Breast epithelium (tissue), 4 donors: ENCODE data around the gene PPP6R3. TPM values are rescaled to one million over a fixed set of nuclear protein-coding genes. Genes with fewer than 3 reads are reported as not detected.

ENCODE experiments used
- DNase-seq, 2 donors: peaks; one replicate each; pipeline ENCODE4 v3.0.0-alpha.2; 2019; ENCODE audit warnings: low spot score in 2 of 2
- H3K27ac ChIP-seq, 2 donors: fragments of 200-600 bp; sonication (generic) in 1 of 2; one replicate each; pipeline ENCODE4 v1.5.1; 2016 to 2019; ENCODE audit warnings: mild to moderate bottlenecking in 1 of 2
- H3K27me3 ChIP-seq, 2 donors: fragments of 200-600 bp; sonication (generic) in 1 of 2; one replicate each; pipeline versions ENCODE4 v1.5.1 to v1.6.0; 2017 to 2019; ENCODE audit warnings: control low read depth in 1 of 2, mild to moderate bottlenecking in 1 of 2
- H3K36me3 ChIP-seq: fragments of 200-600 bp; one replicate; pipeline ENCODE4 v1.5.1; 2019
- H3K4me1 ChIP-seq, 2 donors: fragments of 200-600 bp; sonication (generic); one replicate each; pipeline ENCODE4 v1.5.1; 2016 to 2019; ENCODE audit warnings: control low read depth in 1 of 2
- H3K4me3 ChIP-seq, 3 donors: fragments of 200-600 bp; sonication (generic); 1 replicate in 2 of 3; 2 replicates in 1 of 3; pipeline ENCODE4 v1.5.1; 2016 to 2019; ENCODE audit warnings: mild to moderate bottlenecking in 3 of 3, moderate library complexity in 2 of 3
- H3K9me3 ChIP-seq, 2 donors: fragments of 200-600 bp; sonication (generic) in 1 of 2; one replicate each; pipeline ENCODE4 v1.5.1; 2016 to 2019; ENCODE audit warnings: control low read depth in 1 of 2
- CTCF ChIP-seq, 3 donors: fragments of 450-650 bp; IDR thresholded peaks; one replicate each; pipeline ENCODE4 v1.5.1; 2016 to 2017; ENCODE audit warnings: antibody characterized with exemption in 3 of 3, mild to moderate bottlenecking in 3 of 3, moderate library complexity in 3 of 3
- POLR2A ChIP-seq: fragments of 450-650 bp; IDR thresholded peaks from one replicate; pipeline ENCODE4 v1.6.1; 2016; ENCODE audit warnings: antibody characterized with exemption, mild to moderate bottlenecking, moderate library complexity
- POLR2AphosphoS5 ChIP-seq, 3 donors: sonication (generic); formaldehyde crosslinking; IDR thresholded peaks; one replicate each; pipeline ENCODE4 v1.6.1; 2017; ENCODE audit warnings: antibody characterized with exemption in 3 of 3
- intact Hi-C: fragments of 100-400 bp; cut with DNase I; formaldehyde crosslinking; loops from one replicate; pipeline ENCODE4 v1.15.1; 2023; ENCODE audit warnings: low total_unique reads
- total RNA-seq, 3 donors: library from RNA; depleted of rRNA; stranded (reverse); fragments of >200 nt; gene quantifications; one replicate each; pipeline ENCODE4 v1.1.0, GENCODE V29; 2016

PPP6R3 gene
- total RNA-seq, 3 donors from 2014 or later, result 113 to 227 (median 183) TPM

GRCh38 chr11:68581439-68581838, 120.9 kb downstream of the PPP6R3 start:
- H3K9me3 ChIP-seq, result no peaks in the 10 kb centered on the region
- no peak for TF ChIP-seq CTCF (IDR thresholded peaks at IDR 0.05)
- TF ChIP-seq POLR2A, result no peak
- no peak for TF ChIP-seq POLR2AphosphoS5 (IDR thresholded peaks at IDR 0.05)
- DNase-seq, result no peak
- intact Hi-C loops, result no loop called here
- H3K4me3 ChIP-seq, result no peak overlapping the region
- no peaks in the 10 kb centered on the region for H3K4me1 ChIP-seq
- H3K27ac ChIP-seq, result no peak overlapping the region
- H3K27me3 ChIP-seq, result no peaks in the 10 kb centered on the region
- H3K36me3 ChIP-seq, result no peaks in the 10 kb centered on the region

- no peaks in the 10 kb centered on the region for H3K27me3 ChIP-seq
- H3K4me1 ChIP-seq, result no peaks in the 10 kb centered on the region
- H3K27ac ChIP-seq, result no peak overlapping the region
- no peaks in the 10 kb centered on the region for H3K36me3 ChIP-seq
- intact Hi-C loops, result no loop called here
- no peaks in the 10 kb centered on the region for H3K9me3 ChIP-seq
- TF ChIP-seq CTCF (IDR thresholded peaks at IDR 0.05) (no peak), POLR2A (no peak), POLR2AphosphoS5 (IDR thresholded peaks at IDR 0.05) (no peak)
- H3K4me3 ChIP-seq, result no peak overlapping the region
- DNase-seq, result no peak
Measured at GRCh38 chr11:68581901-68582300, 121.3 kb downstream of the PPP6R3 start.

GRCh38 chr11:68582416-68583040, 122.0 kb downstream of the PPP6R3 start:
- Histone ChIP-seq H3K4me1 (no peaks in the 10 kb centered on the region), H3K27ac (no peak overlapping the region), H3K36me3 (no peaks in the 10 kb centered on the region), H3K27me3 (no peaks in the 10 kb centered on the region), H3K4me3 (no peak overlapping the region), H3K9me3 (no peaks in the 10 kb centered on the region)
- TF ChIP-seq POLR2A, result no peak
- no peak for TF ChIP-seq POLR2AphosphoS5 (IDR thresholded peaks at IDR 0.05)
- no peak for TF ChIP-seq CTCF (IDR thresholded peaks at IDR 0.05)
- DNase-seq, result no peak
- intact Hi-C loops, result no loop called here

GRCh38 chr11:68583041-68583446, 122.5 kb downstream of the PPP6R3 start:
- no peak for TF ChIP-seq POLR2A
- no peak for TF ChIP-seq POLR2AphosphoS5 (IDR thresholded peaks at IDR 0.05)
- TF ChIP-seq CTCF (IDR thresholded peaks at IDR 0.05), result no peak
- H3K4me3 ChIP-seq, result no peak overlapping the region
- H3K27me3 ChIP-seq, result no peaks in the 10 kb centered on the region
- intact Hi-C loops, result no loop called here
- H3K27ac ChIP-seq, result no peak overlapping the region
- no peaks in the 10 kb centered on the region for H3K36me3 ChIP-seq
- no peaks in the 10 kb centered on the region for H3K9me3 ChIP-seq
- no peaks in the 10 kb centered on the region for H3K4me1 ChIP-seq
- DNase-seq, result no peak

DNA sequence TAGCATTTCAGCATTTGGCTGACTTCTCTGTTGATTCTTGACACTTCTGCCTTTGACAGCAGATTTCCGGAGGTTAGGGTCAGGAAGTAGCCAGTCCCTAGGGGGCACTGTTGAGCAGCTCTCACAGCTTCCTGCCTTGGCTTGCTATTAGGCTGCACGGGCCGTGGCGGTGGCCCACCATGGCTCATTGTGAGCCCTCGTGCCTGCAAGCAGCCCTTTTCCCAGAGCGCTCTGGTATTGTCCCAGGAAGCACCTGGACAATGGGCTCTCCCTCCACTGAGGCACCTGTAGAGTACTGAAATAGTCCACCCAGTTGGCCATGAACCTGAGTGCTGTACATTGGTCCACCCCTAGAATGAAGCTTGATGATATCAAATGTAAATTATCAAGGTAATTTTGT, 123.5 kb downstream of the PPP6R3 start:
- no peak for DNase-seq
- Histone ChIP-seq H3K36me3 (no peaks in the 10 kb centered on the region), H3K27ac (no peak overlapping the region)

More for the DNA sequence above, 123.5 kb downstream of the PPP6R3 start:
- H3K27me3 ChIP-seq, result no peaks in the 10 kb centered on the region
- H3K4me1 ChIP-seq, result no peaks in the 10 kb centered on the region
- no peak overlapping the region for H3K4me3 ChIP-seq
- intact Hi-C loops, result no loop called here
- TF ChIP-seq POLR2AphosphoS5 (IDR thresholded peaks at IDR 0.05), result no peak
- TF ChIP-seq CTCF (IDR thresholded peaks at IDR 0.05), result peak in 2 of 3 donors; percentile 14 to 20
- no peaks in the 10 kb centered on the region for H3K9me3 ChIP-seq
